HG03442 (cell line): ENCODE measurements around the gene RNF169.

Source experiments
- ATAC-seq: cut with Tn5 transposase; IDR thresholded peaks from one replicate; pipeline ENCODE4 v1.9.1; 2021; ENCODE audit warnings: mild to moderate bottlenecking, moderate library complexity; ENCODE audit not compliant: unreplicated experiment

Gene RNF169

GRCh38 chr11:74866557-74866956 is 117.9 kb downstream of the RNF169 start:
- ATAC-seq: no peak

GRCh38 chr11:74870485-74870884 is 121.8 kb downstream of the RNF169 start:
- ATAC-seq: no peak

DNA sequence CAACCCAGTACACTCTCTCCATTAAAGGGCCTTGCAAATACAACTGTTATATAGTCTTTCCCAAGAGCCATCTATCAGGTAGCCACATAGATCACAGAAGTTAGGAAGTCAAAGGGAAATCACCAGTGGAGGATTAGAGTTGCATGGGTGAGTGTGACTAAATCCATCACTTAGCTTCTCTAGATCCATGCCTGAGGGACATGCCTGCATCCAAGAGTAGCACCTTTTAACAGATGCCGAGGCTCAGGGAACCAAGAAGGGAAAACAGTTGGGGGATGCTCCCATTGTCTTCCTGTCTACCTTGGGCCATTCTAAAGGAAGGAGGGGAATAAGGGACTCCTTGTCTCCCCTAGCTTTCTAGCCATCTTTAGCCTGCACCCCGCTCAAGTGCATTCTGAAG is 122.4 kb downstream of the RNF169 start:
- no peak for ATAC-seq

GRCh38 chr11:74877132-74877531 is 128.5 kb downstream of the RNF169 start:
- ATAC-seq: no peak
